H1 (cell line): Measurements from ENCODE around the gene GABPB1. TPM values are rescaled to one million over a fixed set of nuclear protein-coding genes. Genes with fewer than 3 reads are reported as not detected.

Experiments
- ASH2L ChIP-seq: fragments of 200-600, 300-600 bp; sonication (generic); IDR thresholded peaks from one replicate; pipeline ENCODE4 v1.7.1; 2017; ENCODE audit warnings: low read length
- BACH1 ChIP-seq: IDR thresholded peaks from 2 replicates; pipeline ENCODE4 v1.6.1; 2012; ENCODE audit warnings: low read length, improper control_type of control experiment
- GTF2F1 ChIP-seq: IDR thresholded peaks from 2 replicates; pipeline ENCODE4 v1.6.1; 2012; ENCODE audit warnings: low read depth, low read length, improper control_type of control experiment, borderline replicate concordance
- HDAC6 ChIP-seq: IDR thresholded peaks from one replicate; pipeline ENCODE4 v1.7.1; 2012; ENCODE audit warnings: low read depth, mild to moderate bottlenecking, inconsistent platforms, low read length, moderate library complexity
- MAFK ChIP-seq: IDR thresholded peaks from 2 replicates; pipeline ENCODE4 v1.6.1; 2012; ENCODE audit warnings: low read depth, mild to moderate bottlenecking, improper control_type of control experiment, low read length
- RFX5 ChIP-seq: IDR thresholded peaks from 2 replicates; pipeline ENCODE4 v1.6.1; 2011; ENCODE audit warnings: low read depth, low read length, improper control_type of control experiment, borderline replicate concordance
- TAF7 ChIP-seq: optimal IDR thresholded peaks from 2 replicates; pipeline ENCODE3; 2011; ENCODE audit warnings: low read depth, mild to moderate bottlenecking, inconsistent platforms, low read length, moderate library complexity, borderline replicate concordance
- polyA plus RNA-seq, 7 experiments: library from polyadenylated mRNA; depleted of rRNA in 3 of 7; stranded (reverse) in 5 of 7; unstranded in 2 of 7; fragments of >200 nt in 5 of 7; fragments of 200-250 nt in 2 of 7; gene quantifications; 1 replicate in 5 of 7; 2 replicates in 1 of 7; 4 replicates in 1 of 7; pipeline versions ENCODE4 v1.2.1 to v1.2.3, GENCODE V29; 2011 to 2013; ENCODE audit warnings: missing spikeins in 2 of 7, mixed read lengths in 2 of 7
- total RNA-seq: library from RNA; stranded (reverse); fragmentation: NEBNext Ultra II Directional; extraction: Animal tissue kit (Norgen Biotek cat#: 25700); gene quantifications from 2 replicates; pipeline ENCODE4 v1.2.1, GENCODE V29; 2021

Gene GABPB1
- total and polyA plus RNA-seq, 2 of the 8 experiments (the other 6 are each of a cell fraction or from before 2014, with no cell fraction given) = 24.5 to 32.3 TPM

DNA sequence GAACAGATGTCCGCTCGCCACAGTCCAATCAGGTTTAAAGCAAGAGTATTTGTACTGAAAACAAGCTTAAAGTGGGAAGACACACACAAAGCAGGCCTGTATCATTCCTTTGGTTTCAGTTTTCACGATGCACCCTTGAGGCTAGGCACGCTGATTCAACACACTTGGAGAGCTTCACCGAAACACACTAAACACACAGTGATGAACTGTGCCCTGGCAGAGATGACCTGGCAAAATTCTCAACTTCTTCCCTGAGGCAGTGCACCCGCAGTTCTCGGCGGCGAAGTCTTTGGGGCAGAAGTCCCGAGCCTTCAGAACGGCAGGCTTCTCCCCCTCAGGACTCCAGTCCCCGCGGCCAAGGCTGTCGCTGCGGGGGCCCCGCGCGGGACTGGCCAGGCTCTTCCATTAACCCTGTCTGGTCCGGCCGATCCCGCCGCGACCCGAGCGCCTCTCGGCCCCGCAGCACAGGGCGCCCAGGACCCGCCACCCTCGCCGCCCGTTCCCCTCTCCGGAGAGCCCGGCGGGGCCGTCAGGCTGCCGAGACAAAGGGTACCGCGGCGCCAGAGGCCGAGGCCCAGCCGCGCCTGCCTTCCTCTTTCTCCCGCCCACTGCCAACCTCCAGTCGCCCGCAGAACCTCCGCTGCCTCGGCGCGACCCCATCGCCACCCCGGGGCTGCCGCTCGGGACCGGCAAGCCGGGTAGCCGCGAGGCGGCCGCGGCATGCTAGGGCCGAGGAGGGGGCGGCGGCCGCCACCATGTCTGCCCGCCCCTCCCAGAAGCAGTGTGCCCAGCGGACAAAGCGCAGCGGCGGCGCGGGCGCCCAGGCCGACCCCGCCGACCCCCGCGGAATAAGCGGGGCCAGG, 792 bp downstream of the GABPB1 start (continued):
- TF ChIP-seq RFX5 (no peak), MAFK (0 out of 2 replicates have a peak, but pooled peaks have one; percentile 6), ASH2L (no peak), HDAC6 (no peak), GTF2F1 (no peak), TAF7 (peak; percentile 17), BACH1 (peak; percentile 33; the same call in 1 of the 2 replicates)
